PC-3 (cell line): ENCODE results near the gene NME7. TPM values are rescaled to one million over a fixed set of nuclear protein-coding genes. Genes with fewer than 3 reads are reported as not detected.
A peak's percentile ranks its signal among the peaks of the same experiment; 100 is the strongest.

ENCODE experiments used
- ATAC-seq: fragments of 200-7000 bp; cut with Tn5 transposase; 2 replicates; pipeline ENCODE4 v1.9.1; 2020; ENCODE audit warnings: mild to moderate bottlenecking, moderate library complexity
- BruUV-seq: library from RNA; stranded (reverse); fragments of 400-500 nt; replicated peaks from 2 replicates; lab custom pipeline; 2021; lab: Mats Ljungman, UMichigan
- CTCF ChIA-PET: fragments of 300-600 bp; sonication (Branson Sonifier 250); formaldehyde crosslinking; loops from one replicate; lab custom pipeline; 2022; ENCODE audit warnings: antibody characterized with exemption; lab: Charles Lee
- POLR2A ChIA-PET: fragments of 300-600 bp; sonication (Branson Sonifier 250); formaldehyde crosslinking; loops from one replicate; lab custom pipeline; 2022; ENCODE audit warnings: antibody characterized with exemption; ENCODE audit not compliant: unreplicated experiment; lab: Charles Lee
- DNase-seq: peaks from one replicate; pipeline ENCODE4 v3.0.0-alpha.2; 2015
- H2AFZ ChIP-seq: fragments of 300-600 bp; sonication (generic); 2 replicates; pipeline ENCODE4 v1.6.0; 2016; ENCODE audit warnings: antibody characterized with exemption, low read length
- H3F3A ChIP-seq: fragments of 300-600 bp; sonication (generic); one replicate; pipeline ENCODE4 v1.6.0; 2017; ENCODE audit warnings: antibody characterized with exemption, low read length, control low read depth, mild to moderate bottlenecking; ENCODE audit not compliant: unreplicated experiment
- H3K27ac ChIP-seq: fragments of 300-600 bp; sonication (generic); 2 replicates; pipeline ENCODE4 v1.5.1; 2016; ENCODE audit warnings: mild to moderate bottlenecking, low read length
- H3K27me3 ChIP-seq: fragments of 300-600 bp; sonication (generic); 2 replicates; pipeline ENCODE4 v1.6.1; 2016; ENCODE audit warnings: low read length, mixed read lengths
- H3K36me3 ChIP-seq: fragments of 300-600 bp; sonication (generic); 2 replicates; pipeline ENCODE4 v1.6.1; 2016; ENCODE audit warnings: low read depth, mixed run types, low read length, mixed read lengths
- H3K4me1 ChIP-seq: fragments of 300-600 bp; sonication (generic); 2 replicates; pipeline ENCODE4 v1.5.1; 2016; ENCODE audit warnings: low read length; ENCODE audit not compliant: insufficient read depth
- H3K4me2 ChIP-seq: fragments of 300-600 bp; sonication (generic); 2 replicates; pipeline ENCODE4 v1.6.0; 2016; ENCODE audit warnings: low read length
- H3K4me3 ChIP-seq: fragments of 300-600 bp; sonication (generic); 2 replicates; pipeline ENCODE4 v1.5.1; 2016; ENCODE audit warnings: mild to moderate bottlenecking, low read length, mixed read lengths
- H3K79me2 ChIP-seq: fragments of 300-600 bp; sonication (generic); 2 replicates; pipeline ENCODE4 v1.6.1; 2017; ENCODE audit warnings: low read length, mixed read lengths
- H3K9ac ChIP-seq: fragments of 300-600 bp; sonication (generic); 2 replicates; pipeline ENCODE4 v1.6.0; 2016; ENCODE audit warnings: mild to moderate bottlenecking, low read length
- H3K9me2 ChIP-seq: fragments of 300-600 bp; sonication (generic); replicated peaks from 2 replicates; pipeline ENCODE4 v1.6.1; 2016; ENCODE audit warnings: mixed run types, low read length, mixed read lengths
- H3K9me3 ChIP-seq: fragments of 300-600 bp; sonication (generic); 2 replicates; pipeline ENCODE4 v1.6.1; 2016; ENCODE audit warnings: low read length, mixed read lengths
- H4K20me1 ChIP-seq: fragments of 300-600 bp; sonication (generic); 2 replicates; pipeline ENCODE4 v1.6.1; 2016; ENCODE audit warnings: low read length, mixed read lengths
- CTCF ChIP-seq: fragments of 300-600 bp; sonication (generic); conservative IDR thresholded peaks from 2 replicates; pipeline ENCODE4 v1.5.1; 2017; ENCODE audit warnings: antibody characterized with exemption, low read depth, mild to moderate bottlenecking, low read length
- EZH2 ChIP-seq: fragments of 300-600 bp; sonication (generic); IDR thresholded peaks from one replicate; pipeline ENCODE4 v1.6.1; 2017; ENCODE audit warnings: antibody characterized with exemption, mild to moderate bottlenecking, low read length; ENCODE audit not compliant: unreplicated experiment
- EZH2phosphoT487 ChIP-seq: fragments of 300-600 bp; sonication (generic); IDR thresholded peaks from 2 replicates; pipeline ENCODE4 v1.6.1; 2018; ENCODE audit warnings: mild to moderate bottlenecking, antibody characterized with exemption, low read length, borderline replicate concordance
- intact Hi-C: fragments of 100-400 bp; cut with micrococcal nuclease; formaldehyde crosslinking; loops from 2 replicates; pipeline ENCODE4 v1.9.0; 2023
- total RNA-seq: library from RNA; depleted of rRNA; stranded (reverse); fragments of >200 nt; gene quantifications from 2 replicates; pipeline ENCODE4 v1.2.3, GENCODE V29; 2014

The NME7 gene
- total RNA-seq, 1 experiment from 2014 or later = 18.9 TPM

GRCh38 chr1:169175461-169175860 is 192.1 kb downstream of the NME7 start:
- ChIA-PET POLR2A (no interaction called here), CTCF (no interaction called here)
- Histone ChIP-seq H3K79me2 (no peaks in the 10 kb centered on the region), H3K9me3 (no peaks in the 10 kb centered on the region), H3K27ac (no peak overlapping the region), H3K4me1 (no peaks in the 10 kb centered on the region), H3K9ac (no peak overlapping the region), H4K20me1 (no peaks in the 10 kb centered on the region), H3K27me3 (no peaks in the 10 kb centered on the region), H3K4me3 (no peak overlapping the region), H3K9me2 (no peaks in the 10 kb centered on the region), H2AFZ (no peak overlapping the region), H3K4me2 (no peak overlapping the region), H3F3A (no peaks in the 10 kb centered on the region), H3K36me3 (no peaks in the 10 kb centered on the region)
- no peak for DNase-seq
- ATAC-seq = no peak
- no peak for TF ChIP-seq EZH2
- no peak for TF ChIP-seq CTCF
- TF ChIP-seq EZH2phosphoT487 = no peak
- intact Hi-C loops = no loop called here
- BruUV-seq = no TSS peak

GRCh38 chr1:169163059-169163458 is 204.5 kb downstream of the NME7 start:
- Histone ChIP-seq H3K9me3 (no peaks in the 10 kb centered on the region), H3K79me2 (no peaks in the 10 kb centered on the region), H3K27me3 (no peaks in the 10 kb centered on the region), H3K4me1 (peaks cover 32% of the 10 kb centered on the region), H3F3A (peaks cover 3% of the 10 kb centered on the region), H3K4me2 (peak overlapping the region; percentile 75), H3K36me3 (no peaks in the 10 kb centered on the region), H3K27ac (peak overlapping the region; percentile 70), H2AFZ (no peak overlapping the region), H3K4me3 (peak overlapping the region; percentile 37; the same call in 1 of the 2 replicates), H3K9me2 (no peaks in the 10 kb centered on the region), H4K20me1 (no peaks in the 10 kb centered on the region), H3K9ac (0 out of 2 replicates have a peak overlapping the region, but pooled peaks have one; percentile 5)
- ChIA-PET POLR2A (no interaction called here), CTCF (no interaction called here)
- DNase-seq (peak; percentile 92), ATAC-seq (peak; percentile 76)
- TF ChIP-seq CTCF (no peak), EZH2 (no peak), EZH2phosphoT487 (no peak)
- intact Hi-C loops = loop anchor here (2.0 kb wide), 2 partner anchors 56 to 78 kb away; partner anchors contain the start of gene ATP1B1
- BruUV-seq = no TSS peak

- Histone ChIP-seq H3K4me1 (peaks cover 32% of the 10 kb centered on the region), H3K27ac (peak overlapping the region; percentile 70), H3K9me2 (no peaks in the 10 kb centered on the region), H3K4me3 (no peak overlapping the region), H4K20me1 (no peaks in the 10 kb centered on the region), H3K9me3 (no peaks in the 10 kb centered on the region), H3F3A (peaks cover 3% of the 10 kb centered on the region), H3K9ac (no peak overlapping the region), H3K79me2 (no peaks in the 10 kb centered on the region), H3K27me3 (no peaks in the 10 kb centered on the region), H2AFZ (no peak overlapping the region), H3K4me2 (peak overlapping the region; percentile 24), H3K36me3 (no peaks in the 10 kb centered on the region)
- intact Hi-C loops = loop anchor here (1.0 to 2.0 kb wide), 3 partner anchors 55 to 187 kb away; partner anchors contain the start of gene ATP1B1
- peak; percentile 58 for DNase-seq
- CTCF ChIA-PET = interaction anchor here (0.5 to 1.0 kb wide), 2 partner anchors 42 to 186 kb away, joined by 4 to 5 read pairs; no protein-coding TSS in a partner anchor
- peak; percentile 59 for ATAC-seq
- BruUV-seq = no TSS peak
- TF ChIP-seq CTCF (no peak), EZH2phosphoT487 (no peak), EZH2 (no peak)
- POLR2A ChIA-PET = interaction anchor here (0.6 kb wide), 1 partner anchor 15 kb away, joined by 3 read pairs; no protein-coding TSS in a partner anchor
Measured at GRCh38 chr1:169161496-169162194, 206.0 kb downstream of the NME7 start.
